ENCODE data around the gene TMEM150C. TPM values are rescaled to one million over a fixed set of nuclear protein-coding genes. Genes with fewer than 3 reads are reported as not detected.
"Not testable (repeated sequence)": the region's sequence is repeated elsewhere in the genome, so short reads cannot be mapped to it uniquely, and the experiment has no call there.

The TMEM150C gene
- total RNA-seq, 1 experiment from 2014 or later: 4.0 TPM

DNA sequence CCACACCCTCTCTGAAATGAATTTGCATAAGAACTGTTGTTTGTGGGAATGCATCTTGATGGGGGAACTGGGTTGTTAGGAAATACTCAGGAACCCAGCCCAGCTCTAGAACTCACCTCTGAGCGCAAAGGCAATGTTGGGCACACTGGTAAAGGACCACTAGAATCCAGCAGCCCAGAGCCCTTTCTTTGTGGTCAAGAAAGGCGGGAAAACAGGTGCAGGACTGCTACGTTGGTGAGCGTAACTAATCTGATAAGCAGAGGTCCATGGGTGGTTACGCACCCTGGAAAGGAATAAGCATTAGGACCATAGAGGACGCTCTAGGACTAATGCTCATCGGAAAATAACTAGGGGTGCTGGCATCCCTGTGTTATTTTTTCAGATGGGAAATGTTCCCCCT is 85.9 kb downstream of the TMEM150C start:
- DNase-seq (ENCODE audit: low read depth): not testable (repeated sequence)

DNA sequence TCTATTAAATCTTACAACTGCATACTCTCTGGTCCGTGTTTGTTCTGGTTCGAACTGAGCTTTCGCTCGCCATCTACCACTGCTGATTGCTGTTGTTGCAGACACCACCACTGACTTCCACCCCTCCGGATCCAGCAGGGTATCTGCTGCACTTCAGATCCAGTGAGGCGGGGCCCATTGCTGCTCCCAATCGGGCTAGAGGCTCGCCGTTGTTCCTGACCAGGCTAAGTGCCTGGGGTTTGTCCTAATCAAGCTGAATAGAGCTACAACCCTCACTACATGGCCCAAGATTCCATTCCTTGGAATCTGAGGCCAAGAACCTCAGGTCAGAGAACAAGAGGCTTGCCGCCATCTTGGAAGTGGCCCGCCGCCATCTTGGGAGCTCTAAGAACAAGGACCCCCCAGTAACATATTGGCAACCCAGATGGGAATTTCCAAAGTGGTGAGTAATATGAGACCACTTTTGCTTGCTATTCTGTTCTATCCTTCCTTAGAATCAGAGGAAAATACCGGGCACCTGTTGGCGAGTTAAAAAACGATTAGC is 88.1 kb downstream of the TMEM150C start:
- DNase-seq (ENCODE audit: low read depth): no peak

DNA sequence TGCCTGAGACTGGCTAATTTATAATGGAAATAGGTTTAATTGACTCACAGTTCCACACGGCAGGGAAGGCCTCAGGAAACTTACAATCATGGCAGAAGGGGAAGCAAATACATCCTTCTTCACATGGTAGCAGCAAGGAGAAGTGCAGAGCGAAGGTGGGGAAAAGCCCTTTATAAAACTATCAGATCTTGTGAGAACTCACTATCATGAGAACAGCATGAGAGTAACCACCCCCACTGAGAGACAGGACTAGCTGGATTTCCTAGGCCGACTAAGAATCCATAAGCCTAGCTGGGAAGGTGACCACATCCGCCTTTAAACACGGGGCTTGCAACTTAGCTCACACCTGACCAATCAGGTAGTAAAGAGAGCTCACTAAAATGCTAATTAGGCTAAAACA is 88.7 kb downstream of the TMEM150C start:
- not testable (repeated sequence) for DNase-seq (ENCODE audit: low read depth)

DNA sequence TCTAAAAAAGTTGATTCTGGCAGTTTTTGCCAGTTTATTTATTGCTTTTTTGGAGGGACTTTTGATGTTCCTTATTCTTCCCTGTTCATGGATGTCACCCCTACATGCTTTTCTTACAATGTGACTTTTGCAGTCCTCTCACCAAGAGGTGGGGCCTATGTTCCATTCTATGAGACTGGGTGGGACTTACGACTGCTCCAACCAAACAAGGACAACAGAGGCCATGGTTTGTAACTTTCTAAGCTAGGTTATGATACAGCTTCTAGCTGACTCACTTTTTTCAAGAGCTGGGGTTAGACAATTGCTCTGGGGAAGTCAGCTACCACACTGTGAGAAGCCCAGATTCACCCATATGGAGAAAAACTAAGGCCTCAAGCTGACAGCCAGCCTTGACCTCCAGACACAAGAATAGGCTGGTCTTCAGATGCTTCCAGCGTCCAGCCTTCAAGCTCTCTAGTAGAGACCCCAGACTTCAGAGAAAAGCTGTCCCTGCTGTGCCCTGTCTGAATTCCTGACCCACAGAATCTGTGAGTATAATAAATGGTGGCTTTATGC is 91.9 kb downstream of the TMEM150C start:
- peak; percentile 38 for DNase-seq (ENCODE audit: low read depth)

DNA sequence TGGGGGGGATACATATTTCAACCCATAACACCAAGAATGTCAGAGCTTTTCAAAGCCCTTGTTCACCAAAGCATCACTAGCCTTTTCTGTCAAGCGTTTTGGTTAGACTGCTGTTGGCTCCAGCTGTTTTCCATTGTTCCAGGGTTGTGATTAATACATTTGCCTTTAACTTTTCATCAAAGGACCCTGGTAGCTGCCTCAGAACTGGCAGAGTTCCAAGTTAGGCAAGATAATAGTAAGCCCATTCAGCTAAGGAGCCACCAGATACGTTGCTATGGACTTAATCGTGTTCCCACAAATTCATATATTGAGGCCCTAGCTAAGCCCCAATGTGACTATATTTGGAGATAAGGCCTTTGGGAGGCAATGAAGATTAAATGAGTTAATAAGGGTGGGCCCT is 94.3 kb downstream of the TMEM150C start:
- DNase-seq (ENCODE audit: low read depth): no peak

DNA sequence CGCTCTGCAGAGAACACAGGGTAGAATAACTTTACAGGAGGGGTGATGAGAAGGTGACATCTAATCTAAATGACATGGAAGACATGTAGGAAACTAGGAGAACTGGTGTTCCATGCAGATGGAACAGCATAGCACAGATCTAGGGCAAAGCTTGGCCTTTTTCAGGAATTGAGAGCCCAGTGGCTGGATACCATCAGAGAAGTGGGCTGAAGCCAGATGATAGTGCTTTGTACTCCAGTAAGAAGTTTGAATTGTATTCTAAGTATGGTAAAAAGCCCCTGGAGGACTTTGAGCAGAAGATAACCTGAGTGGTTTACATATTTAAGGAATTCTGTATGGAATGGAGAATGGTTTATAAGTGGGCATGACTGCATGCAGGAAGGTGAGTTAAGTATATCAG is 98.6 kb downstream of the TMEM150C start:
- no peak for DNase-seq (ENCODE audit: low read depth)

DNA sequence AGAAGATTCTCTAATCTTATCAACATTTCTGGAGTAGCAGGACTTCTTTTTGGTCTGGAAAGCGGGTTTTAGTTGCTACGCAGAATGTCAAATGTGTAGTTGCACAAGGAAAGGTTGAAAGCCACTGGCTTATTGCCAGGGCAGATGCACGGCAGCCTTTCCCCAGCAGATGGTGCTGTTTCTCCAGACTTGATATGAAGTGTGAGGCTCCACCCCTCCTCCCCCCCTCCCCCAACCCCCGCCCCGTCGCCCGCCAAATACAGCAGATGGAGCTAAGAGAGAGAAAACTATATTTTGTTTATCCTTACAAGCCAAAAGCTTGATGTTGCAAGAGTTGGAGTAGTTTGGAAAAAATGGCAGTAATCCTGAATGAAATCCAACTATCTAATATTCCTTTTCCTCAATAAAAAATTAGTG is 99.4 kb downstream of the TMEM150C start:
- peak; percentile 66 for DNase-seq (ENCODE audit: low read depth)

DNA sequence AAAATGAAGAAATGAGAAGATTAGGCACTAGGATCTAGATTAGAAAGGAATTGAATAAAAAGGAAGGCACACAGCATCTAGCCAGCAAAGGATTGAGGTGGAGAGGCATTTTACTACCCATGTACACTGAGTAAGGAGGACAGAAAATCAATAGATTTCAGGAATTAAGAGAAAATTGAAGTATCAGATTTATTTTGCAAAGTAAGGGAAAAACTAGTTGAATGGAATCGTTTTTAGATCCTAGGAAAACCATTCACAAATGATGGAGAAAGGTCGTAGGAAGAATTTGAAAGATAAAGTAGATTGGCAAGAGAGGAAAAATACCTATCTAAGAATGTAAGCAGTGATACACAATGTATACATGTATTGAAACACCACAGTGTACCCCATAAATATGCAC is 100.1 kb downstream of the TMEM150C start:
- no peak for DNase-seq (ENCODE audit: low read depth)

DNA sequence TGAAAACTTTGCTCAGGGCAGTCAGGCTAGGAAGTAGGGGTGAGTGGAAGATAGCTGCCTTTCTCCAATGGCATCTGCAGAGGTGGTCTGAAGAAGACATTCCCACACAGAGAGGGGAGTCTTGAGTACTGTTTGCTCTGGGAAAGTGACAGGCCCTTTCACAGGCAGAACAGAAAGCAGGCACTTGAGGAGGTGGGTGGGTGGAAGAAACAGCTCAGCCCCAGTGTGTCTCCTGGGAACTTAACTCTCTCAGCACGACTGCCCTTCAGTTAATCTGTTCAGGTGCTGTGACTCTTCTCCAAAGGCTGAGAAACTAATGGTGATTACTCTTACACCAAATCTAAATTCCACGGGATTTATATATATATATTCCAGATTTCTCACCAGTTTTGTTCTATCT is 103.1 kb downstream of the TMEM150C start:
- no peak for DNase-seq (ENCODE audit: low read depth)

DNA sequence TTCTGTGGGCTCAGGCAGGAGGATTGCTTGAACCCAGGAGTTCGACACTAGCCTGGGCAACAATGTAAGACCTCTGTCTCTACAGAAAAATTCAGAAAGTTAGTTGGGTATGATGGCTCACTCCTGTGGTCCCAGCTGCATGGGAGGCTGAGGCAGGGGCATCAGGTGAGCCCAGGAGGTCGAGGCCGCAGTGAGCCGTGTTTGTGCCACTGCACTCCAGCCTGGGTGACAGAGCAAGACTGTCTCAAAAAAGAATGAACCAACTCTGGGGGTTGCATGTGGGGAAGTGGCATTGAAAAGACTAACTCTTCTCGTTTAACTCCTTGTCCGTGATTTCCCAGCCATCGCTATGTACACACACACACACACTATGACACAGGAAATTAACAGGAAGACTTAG is 104.5 kb downstream of the TMEM150C start:
- DNase-seq (ENCODE audit: low read depth): no peak

DNA sequence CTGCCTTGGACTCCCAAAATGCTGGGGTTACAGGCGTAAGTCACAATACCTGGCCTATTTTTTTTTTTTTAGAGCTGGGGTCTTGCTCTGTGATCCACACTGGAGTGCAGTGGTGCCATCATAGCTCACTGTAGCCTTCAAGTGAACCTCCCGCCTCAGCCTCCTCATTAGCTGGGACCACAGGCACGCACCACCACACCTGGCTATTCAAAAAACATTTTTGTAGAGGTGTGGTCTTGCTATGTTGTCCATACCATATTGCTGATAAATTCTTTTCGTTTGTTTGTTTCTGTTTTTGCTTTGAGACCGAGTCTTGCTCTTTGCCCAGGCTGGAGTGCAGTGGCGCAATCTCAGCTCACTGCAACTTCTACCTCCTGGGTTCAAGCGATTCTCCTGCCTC is 109.8 kb downstream of the TMEM150C start:
- no peak for DNase-seq (ENCODE audit: low read depth)

DNA sequence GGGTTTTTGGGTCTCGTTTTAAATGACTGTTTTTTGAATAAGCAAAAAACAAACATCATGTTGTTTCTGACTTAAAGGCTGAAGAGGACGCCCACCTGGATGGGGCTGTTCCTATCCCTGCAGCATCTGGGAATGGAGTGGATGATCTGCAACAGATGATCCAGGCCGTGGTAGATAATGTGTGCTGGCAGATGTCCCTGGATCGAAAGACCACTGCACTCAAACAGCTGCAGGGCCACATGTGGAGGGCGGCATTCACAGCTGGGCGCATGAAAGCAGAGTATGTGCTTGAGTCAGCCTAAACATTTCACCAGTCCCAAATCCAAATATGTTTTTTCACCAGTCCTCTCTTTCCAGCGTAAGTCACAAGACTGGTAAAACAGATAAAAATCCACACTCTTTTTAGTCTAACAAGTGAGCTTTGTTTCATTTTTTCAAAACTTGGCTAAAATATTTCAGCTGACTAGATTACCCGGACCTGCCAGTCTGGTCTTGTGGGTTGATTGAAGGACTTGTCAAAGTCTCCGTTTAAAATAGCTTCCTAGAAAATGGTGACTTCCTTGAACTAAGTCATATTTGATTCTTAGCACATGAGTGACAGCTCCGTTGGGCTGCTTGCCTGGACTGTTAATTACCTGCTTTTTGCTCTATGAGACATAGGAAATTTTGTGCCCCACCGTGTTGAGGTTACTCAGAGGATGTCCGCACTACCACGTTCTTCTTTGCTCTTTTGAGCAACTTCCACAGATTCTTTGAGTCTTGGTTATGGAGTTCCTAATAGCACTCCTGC is 110.6 kb downstream of the TMEM150C start:
- no peak for DNase-seq (ENCODE audit: low read depth)

DNA sequence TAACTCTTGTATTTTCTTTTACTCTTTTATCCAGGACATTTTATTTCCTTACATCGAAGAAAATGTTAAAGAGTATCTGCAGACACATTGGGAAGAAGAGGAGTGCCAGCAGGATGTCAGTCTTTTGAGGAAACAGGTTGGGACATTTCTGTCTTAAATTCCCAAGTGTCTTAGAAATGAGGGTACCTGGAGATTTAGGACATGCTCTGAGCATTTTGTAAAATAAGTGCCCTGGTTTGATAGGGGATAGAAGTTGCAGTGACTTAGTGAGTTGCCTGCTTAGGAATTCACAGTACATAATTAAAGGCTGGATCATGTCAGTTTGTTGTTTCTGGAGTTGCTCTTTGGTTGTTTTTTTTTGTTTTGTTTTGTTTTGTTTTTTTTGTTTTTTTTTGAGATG is 113.9 kb downstream of the TMEM150C start:
- DNase-seq (ENCODE audit: low read depth): no peak

DNA sequence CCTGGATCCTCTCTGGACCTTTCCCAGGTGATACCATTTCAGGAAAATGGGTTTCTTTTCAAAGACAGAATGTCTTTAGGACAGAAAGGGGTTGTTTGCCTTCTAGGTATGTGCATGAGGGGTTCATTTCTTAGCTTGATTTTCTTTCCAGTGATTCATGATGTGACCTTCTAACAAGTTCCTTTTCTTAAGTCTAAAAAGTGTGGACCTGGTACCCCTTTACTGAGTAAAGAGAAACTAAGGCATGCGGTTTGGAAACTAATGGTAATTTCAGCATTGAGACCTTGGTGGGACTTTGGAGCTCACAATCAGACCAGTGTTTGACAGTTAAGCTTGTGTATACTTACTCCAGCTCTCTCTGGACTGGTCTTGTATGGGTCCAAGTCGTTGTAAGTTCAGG is 122.7 kb downstream of the TMEM150C start:
- no peak for DNase-seq (ENCODE audit: low read depth)

DNA sequence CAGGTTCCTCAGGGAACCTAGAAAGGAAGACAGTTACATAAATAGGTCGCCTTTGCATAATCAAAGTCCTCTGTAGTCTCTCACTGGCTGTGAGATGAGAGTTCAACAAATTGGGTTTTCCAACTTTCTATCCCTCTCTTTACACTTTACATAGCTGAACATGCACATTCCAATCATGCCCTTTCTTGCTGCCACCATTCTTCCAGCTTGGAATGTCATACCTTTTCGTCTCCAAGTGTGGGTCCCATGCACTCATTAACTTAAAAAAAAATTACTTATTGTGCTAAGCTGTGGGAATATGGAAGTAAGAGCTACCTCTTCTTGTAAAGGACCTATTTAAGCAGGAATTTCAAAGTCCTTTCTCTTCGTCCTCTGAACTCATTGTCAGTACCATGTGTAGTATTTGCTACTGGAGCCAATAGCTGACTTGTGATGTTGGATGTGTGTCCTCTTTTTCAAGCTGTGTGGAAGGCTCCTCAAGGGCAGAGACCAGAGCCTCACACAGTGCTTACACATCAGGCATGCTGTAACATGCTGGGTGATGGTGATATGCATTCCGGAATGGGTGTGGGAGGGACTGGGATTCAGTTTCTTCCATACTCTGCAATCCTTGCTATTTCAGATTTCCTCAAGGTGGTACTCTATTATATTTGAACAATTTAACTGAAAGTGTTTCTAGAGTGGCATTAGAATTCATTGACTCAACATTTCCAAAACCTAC is 124.3 kb downstream of the TMEM150C start:
- DNase-seq (ENCODE audit: low read depth): no peak

DNA sequence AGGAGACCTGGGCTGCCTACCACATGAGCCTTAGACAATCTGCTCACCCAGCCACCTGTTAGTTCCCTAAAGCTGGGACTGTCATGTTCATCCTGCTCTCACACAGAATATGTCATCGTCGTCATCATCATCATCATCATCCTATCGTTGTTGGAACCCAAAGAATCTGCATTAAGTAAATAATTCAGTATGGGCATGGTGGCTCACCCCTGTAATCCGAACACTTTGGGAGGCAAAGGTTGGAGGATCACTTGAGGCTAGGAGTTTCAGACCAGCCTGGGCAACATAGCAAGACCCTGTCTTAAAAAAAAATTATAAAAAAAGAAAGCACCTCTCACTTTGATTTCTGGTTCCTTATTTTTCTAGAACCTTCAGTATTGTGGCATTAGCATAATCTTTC is 125.0 kb downstream of the TMEM150C start:
- DNase-seq (ENCODE audit: low read depth): no peak

DNA sequence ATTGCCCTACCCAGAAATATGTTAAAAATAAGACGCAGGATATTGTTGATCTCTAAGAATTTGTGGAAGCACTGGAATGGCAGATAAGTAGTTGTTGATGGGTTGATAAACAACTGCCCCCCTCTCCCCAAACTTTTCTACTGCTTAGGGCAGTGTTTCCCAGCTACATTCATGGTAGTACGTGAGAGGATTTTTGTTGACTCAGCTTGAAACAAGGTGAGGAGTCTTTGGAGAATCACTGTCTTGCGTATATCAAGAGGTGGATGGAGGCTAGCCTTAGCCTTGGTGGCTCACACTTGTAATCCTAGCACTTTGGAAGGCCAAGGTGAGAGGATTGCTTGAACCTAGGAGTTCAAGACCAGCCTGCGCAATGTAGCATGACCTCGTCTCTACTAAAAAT is 125.7 kb downstream of the TMEM150C start:
- no peak for DNase-seq (ENCODE audit: low read depth)

DNA sequence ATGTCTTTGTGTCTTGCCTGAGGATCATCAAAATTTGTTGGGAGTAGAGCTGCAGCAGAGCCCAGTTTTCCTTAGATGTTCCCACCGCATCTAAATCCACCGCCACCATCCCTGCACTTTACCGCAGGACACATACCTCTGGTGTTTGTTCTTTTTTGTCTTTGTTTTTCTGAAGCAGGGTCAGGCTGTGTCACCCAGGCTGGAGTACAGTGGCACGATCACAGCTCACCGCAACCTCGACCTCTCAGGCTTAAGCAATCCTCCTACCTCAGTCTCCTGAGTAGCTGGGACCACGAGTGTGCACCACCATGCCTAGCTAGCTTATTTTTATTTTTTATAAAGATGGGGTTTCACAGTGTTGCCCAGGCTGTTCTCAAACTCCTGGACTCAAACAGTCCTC is 126.8 kb downstream of the TMEM150C start:
- DNase-seq (ENCODE audit: low read depth): no peak

DNA sequence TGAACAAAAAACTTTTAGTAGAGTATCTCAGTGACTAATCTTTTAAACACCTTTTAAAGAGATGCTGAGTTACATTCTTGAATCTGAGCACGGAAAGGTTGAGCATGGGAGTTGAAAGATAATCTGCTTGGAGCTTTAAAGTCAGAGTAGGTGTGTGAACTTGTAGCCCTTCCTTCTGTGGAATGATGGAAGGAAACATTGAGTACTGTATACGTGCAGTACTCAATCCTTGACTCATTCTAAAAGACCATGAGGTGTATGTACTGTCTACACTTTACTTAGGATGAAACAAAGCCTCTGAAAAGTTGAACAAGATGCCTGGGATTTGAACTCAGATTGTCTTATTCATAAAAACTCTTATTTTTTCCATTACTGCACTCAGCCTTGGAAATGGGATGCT is 128.0 kb downstream of the TMEM150C start:
- no peak for DNase-seq (ENCODE audit: low read depth)
